ENCODE data around the gene TCF7L1. TPM values are rescaled to one million over a fixed set of nuclear protein-coding genes. Genes with fewer than 3 reads are reported as not detected.

The TCF7L1 gene
- total and polyA plus RNA-seq, 9 of the 15 experiments (the other 6 are each of a cell fraction or from before 2014, with no cell fraction given): 0.03 to 0.11 (median 0.07) TPM; not detected in 5

DNA sequence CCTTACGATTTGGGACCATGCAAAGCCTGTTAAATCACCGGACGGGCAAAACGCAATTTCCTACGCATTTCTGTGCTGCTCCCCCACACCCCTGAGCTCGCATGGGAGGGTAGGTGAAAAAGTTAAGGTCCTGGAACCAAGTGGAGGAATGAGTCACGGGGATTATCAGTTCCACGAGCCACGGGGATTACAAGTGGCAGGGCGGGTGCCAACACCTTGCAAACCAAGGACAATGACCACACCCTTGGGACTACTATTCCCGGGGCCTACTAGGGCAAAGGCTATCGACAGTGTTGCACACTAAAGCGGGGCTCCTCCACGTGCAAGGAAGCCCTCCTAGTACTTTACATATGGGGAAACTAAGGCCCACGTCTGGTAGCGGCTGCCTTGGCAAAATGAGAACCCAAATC lies 220.7 kb downstream of the TCF7L1 start (continued):
- TF ChIP-seq, protein P1, sequence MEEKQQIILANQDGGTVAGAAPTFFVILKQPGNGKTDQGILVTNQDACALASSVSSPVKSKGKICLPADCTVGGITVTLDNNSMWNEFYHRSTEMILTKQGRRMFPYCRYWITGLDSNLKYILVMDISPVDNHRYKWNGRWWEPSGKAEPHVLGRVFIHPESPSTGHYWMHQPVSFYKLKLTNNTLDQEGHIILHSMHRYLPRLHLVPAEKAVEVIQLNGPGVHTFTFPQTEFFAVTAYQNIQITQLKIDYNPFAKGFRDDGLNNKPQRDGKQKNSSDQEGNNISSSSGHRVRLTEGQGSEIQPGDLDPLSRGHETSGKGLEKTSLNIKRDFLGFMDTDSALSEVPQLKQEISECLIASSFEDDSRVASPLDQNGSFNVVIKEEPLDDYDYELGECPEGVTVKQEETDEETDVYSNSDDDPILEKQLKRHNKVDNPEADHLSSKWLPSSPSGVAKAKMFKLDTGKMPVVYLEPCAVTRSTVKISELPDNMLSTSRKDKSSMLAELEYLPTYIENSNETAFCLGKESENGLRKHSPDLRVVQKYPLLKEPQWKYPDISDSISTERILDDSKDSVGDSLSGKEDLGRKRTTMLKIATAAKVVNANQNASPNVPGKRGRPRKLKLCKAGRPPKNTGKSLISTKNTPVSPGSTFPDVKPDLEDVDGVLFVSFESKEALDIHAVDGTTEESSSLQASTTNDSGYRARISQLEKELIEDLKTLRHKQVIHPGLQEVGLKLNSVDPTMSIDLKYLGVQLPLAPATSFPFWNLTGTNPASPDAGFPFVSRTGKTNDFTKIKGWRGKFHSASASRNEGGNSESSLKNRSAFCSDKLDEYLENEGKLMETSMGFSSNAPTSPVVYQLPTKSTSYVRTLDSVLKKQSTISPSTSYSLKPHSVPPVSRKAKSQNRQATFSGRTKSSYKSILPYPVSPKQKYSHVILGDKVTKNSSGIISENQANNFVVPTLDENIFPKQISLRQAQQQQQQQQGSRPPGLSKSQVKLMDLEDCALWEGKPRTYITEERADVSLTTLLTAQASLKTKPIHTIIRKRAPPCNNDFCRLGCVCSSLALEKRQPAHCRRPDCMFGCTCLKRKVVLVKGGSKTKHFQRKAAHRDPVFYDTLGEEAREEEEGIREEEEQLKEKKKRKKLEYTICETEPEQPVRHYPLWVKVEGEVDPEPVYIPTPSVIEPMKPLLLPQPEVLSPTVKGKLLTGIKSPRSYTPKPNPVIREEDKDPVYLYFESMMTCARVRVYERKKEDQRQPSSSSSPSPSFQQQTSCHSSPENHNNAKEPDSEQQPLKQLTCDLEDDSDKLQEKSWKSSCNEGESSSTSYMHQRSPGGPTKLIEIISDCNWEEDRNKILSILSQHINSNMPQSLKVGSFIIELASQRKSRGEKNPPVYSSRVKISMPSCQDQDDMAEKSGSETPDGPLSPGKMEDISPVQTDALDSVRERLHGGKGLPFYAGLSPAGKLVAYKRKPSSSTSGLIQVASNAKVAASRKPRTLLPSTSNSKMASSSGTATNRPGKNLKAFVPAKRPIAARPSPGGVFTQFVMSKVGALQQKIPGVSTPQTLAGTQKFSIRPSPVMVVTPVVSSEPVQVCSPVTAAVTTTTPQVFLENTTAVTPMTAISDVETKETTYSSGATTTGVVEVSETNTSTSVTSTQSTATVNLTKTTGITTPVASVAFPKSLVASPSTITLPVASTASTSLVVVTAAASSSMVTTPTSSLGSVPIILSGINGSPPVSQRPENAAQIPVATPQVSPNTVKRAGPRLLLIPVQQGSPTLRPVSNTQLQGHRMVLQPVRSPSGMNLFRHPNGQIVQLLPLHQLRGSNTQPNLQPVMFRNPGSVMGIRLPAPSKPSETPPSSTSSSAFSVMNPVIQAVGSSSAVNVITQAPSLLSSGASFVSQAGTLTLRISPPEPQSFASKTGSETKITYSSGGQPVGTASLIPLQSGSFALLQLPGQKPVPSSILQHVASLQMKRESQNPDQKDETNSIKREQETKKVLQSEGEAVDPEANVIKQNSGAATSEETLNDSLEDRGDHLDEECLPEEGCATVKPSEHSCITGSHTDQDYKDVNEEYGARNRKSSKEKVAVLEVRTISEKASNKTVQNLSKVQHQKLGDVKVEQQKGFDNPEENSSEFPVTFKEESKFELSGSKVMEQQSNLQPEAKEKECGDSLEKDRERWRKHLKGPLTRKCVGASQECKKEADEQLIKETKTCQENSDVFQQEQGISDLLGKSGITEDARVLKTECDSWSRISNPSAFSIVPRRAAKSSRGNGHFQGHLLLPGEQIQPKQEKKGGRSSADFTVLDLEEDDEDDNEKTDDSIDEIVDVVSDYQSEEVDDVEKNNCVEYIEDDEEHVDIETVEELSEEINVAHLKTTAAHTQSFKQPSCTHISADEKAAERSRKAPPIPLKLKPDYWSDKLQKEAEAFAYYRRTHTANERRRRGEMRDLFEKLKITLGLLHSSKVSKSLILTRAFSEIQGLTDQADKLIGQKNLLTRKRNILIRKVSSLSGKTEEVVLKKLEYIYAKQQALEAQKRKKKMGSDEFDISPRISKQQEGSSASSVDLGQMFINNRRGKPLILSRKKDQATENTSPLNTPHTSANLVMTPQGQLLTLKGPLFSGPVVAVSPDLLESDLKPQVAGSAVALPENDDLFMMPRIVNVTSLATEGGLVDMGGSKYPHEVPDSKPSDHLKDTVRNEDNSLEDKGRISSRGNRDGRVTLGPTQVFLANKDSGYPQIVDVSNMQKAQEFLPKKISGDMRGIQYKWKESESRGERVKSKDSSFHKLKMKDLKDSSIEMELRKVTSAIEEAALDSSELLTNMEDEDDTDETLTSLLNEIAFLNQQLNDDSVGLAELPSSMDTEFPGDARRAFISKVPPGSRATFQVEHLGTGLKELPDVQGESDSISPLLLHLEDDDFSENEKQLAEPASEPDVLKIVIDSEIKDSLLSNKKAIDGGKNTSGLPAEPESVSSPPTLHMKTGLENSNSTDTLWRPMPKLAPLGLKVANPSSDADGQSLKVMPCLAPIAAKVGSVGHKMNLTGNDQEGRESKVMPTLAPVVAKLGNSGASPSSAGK (IDR thresholded peaks at IDR 0.05): peak; percentile 60
- TF ChIP-seq PML (IDR thresholded peaks at IDR 0.05; ENCODE audit: low read length) (no peak; the same call in 1 of the 2 replicates), ZFPM2 (CRISPR knock-in tag; IDR thresholded peaks at IDR 0.05) (no peak), POLR2B (IDR thresholded peaks at IDR 0.05; ENCODE audit: low read depth, partially characterized antibody) (no peak), NRF1 (conservative IDR thresholded peaks at IDR 0.05 in 1 of 2, IDR thresholded peaks at IDR 0.05 in 1 of 2) (no peak), KAT8 (IDR thresholded peaks at IDR 0.05; ENCODE audit: low read depth) (no peak)
- TF ChIP-seq, protein P2, sequence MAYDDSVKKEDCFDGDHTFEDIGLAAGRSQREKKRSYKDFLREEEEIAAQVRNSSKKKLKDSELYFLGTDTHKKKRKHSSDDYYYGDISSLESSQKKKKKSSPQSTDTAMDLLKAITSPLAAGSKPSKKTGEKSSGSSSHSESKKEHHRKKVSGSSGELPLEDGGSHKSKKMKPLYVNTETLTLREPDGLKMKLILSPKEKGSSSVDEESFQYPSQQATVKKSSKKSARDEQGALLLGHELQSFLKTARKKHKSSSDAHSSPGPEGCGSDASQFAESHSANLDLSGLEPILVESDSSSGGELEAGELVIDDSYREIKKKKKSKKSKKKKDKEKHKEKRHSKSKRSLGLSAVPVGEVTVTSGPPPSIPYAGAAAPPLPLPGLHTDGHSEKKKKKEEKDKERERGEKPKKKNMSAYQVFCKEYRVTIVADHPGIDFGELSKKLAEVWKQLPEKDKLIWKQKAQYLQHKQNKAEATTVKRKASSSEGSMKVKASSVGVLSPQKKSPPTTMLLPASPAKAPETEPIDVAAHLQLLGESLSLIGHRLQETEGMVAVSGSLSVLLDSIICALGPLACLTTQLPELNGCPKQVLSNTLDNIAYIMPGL (CRISPR knock-in tag; IDR thresholded peaks at IDR 0.05): no peak
- TF ChIP-seq, protein P3, sequence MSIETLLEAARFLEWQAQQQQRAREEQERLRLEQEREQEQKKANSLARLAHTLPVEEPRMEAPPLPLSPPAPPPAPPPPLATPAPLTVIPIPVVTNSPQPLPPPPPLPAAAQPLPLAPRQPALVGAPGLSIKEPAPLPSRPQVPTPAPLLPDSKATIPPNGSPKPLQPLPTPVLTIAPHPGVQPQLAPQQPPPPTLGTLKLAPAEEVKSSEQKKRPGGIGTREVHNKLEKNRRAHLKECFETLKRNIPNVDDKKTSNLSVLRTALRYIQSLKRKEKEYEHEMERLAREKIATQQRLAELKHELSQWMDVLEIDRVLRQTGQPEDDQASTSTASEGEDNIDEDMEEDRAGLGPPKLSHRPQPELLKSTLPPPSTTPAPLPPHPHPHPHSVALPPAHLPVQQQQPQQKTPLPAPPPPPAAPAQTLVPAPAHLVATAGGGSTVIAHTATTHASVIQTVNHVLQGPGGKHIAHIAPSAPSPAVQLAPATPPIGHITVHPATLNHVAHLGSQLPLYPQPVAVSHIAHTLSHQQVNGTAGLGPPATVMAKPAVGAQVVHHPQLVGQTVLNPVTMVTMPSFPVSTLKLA (conservative IDR thresholded peaks at IDR 0.05): peak in 1 of 2 experiments; percentile 46; a peak in 1 of 4 replicates
- TF ChIP-seq, protein P4, sequence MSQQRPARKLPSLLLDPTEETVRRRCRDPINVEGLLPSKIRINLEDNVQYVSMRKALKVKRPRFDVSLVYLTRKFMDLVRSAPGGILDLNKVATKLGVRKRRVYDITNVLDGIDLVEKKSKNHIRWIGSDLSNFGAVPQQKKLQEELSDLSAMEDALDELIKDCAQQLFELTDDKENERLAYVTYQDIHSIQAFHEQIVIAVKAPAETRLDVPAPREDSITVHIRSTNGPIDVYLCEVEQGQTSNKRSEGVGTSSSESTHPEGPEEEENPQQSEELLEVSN (IDR thresholded peaks at IDR 0.05; ENCODE audit: borderline replicate concordance in 1 of 2, extremely low read depth in 1 of 2, insufficient read depth in 1 of 2, insufficient read length in 1 of 2, low read depth in 1 of 2, low read length in 1 of 2, poor library complexity in 1 of 2, severe bottlenecking in 1 of 2): peak in 1 of 2 experiments; percentile 26
- TF ChIP-seq, protein P5, sequence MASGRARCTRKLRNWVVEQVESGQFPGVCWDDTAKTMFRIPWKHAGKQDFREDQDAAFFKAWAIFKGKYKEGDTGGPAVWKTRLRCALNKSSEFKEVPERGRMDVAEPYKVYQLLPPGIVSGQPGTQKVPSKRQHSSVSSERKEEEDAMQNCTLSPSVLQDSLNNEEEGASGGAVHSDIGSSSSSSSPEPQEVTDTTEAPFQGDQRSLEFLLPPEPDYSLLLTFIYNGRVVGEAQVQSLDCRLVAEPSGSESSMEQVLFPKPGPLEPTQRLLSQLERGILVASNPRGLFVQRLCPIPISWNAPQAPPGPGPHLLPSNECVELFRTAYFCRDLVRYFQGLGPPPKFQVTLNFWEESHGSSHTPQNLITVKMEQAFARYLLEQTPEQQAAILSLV (tag; IDR thresholded peaks at IDR 0.05): no peak

All from K562 (cell line).